Brain microvascular endothelial cell (primary cell): Measurements from ENCODE around the gene TEAD3.

Experiments
- DNase-seq: peaks from one replicate; pipeline ENCODE4 v3.0.0-alpha.2; 2020
- H3K27ac ChIP-seq: fragments of 250-450 bp; sonication (Bioruptor Pico); 2 replicates; pipeline ENCODE4 v1.5.1; 2020; ENCODE audit warnings: mild to moderate bottlenecking, moderate library complexity
- H3K27me3 ChIP-seq: fragments of 250-450 bp; sonication (Bioruptor Pico); replicated peaks from 2 replicates; pipeline ENCODE4 v1.5.1; 2020; ENCODE audit warnings: mild to moderate bottlenecking
- H3K36me3 ChIP-seq: fragments of 250-450 bp; sonication (Bioruptor Pico); replicated peaks from 2 replicates; pipeline ENCODE4 v1.5.1; 2020; ENCODE audit warnings: mild to moderate bottlenecking
- H3K4me3 ChIP-seq: 2 replicates; pipeline ENCODE4 v1.5.1; 2011; ENCODE audit warnings: low read depth, mild to moderate bottlenecking, control low read depth, low read length, moderate library complexity
- CTCF ChIP-seq: IDR thresholded peaks from 2 replicates; pipeline ENCODE4 v1.5.1; 2011; ENCODE audit warnings: low read depth, mild to moderate bottlenecking, moderate library complexity, low read length, control low read depth, inconsistent platforms; ENCODE audit errors: missing control alignments
- in situ Hi-C: cut with HindIII; loops from 2 replicates; pipeline ENCODE4 v1.10.0; 2017; ENCODE audit warnings: low sequenced_read_pairs, low pct_ligation_motif_present

Gene TEAD3

GRCh38 chr6:35451354-35452182 is 45.3 kb downstream of the TEAD3 start:
- Histone ChIP-seq H3K4me3 (peak overlapping the region; percentile 45), H3K27me3 (no peaks in the 10 kb centered on the region), H3K36me3 (no peaks in the 10 kb centered on the region), H3K27ac (no peak overlapping the region)
- no peak for DNase-seq
- in situ Hi-C loops = no loop called here
- TF ChIP-seq CTCF = no peak

GRCh38 chr6:35449287-35449881 is 47.5 kb downstream of the TEAD3 start:
- no peak for DNase-seq
- Histone ChIP-seq H3K27ac (no peak overlapping the region), H3K36me3 (no peaks in the 10 kb centered on the region), H3K4me3 (no peak overlapping the region), H3K27me3 (no peaks in the 10 kb centered on the region)
- peak; percentile 67 for TF ChIP-seq CTCF
- in situ Hi-C loops = no loop called here

GRCh38 chr6:35448191-35448590 is 48.7 kb downstream of the TEAD3 start:
- H3K4me3 ChIP-seq = no peak overlapping the region
- TF ChIP-seq CTCF = no peak

GRCh38 chr6:35445691-35446090 is 51.2 kb downstream of the TEAD3 start:
- in situ Hi-C loops = no loop called here
- H3K27me3 ChIP-seq = no peaks in the 10 kb centered on the region
- TF ChIP-seq CTCF = no peak

More at GRCh38 chr6:35448191-35448590, 48.7 kb downstream of the TEAD3 start:
- DNase-seq = no peak
- H3K27me3 ChIP-seq = no peaks in the 10 kb centered on the region
- in situ Hi-C loops = no loop called here
- no peaks in the 10 kb centered on the region for H3K36me3 ChIP-seq
- no peak overlapping the region for H3K27ac ChIP-seq

GRCh38 chr6:35443341-35444030 is 53.4 kb downstream of the TEAD3 start:
- no peaks in the 10 kb centered on the region for H3K36me3 ChIP-seq
- no peak for TF ChIP-seq CTCF
- no peak overlapping the region for H3K4me3 ChIP-seq
- H3K27ac ChIP-seq = no peak overlapping the region
- no peak for DNase-seq
- in situ Hi-C loops = no loop called here
- H3K27me3 ChIP-seq = no peaks in the 10 kb centered on the region

More at GRCh38 chr6:35445691-35446090, 51.2 kb downstream of the TEAD3 start:
- no peak overlapping the region for H3K4me3 ChIP-seq
- no peaks in the 10 kb centered on the region for H3K36me3 ChIP-seq
- H3K27ac ChIP-seq = no peak overlapping the region
- no peak for DNase-seq
